ENCODE measurements around the gene CLDN4. TPM values are rescaled to one million over a fixed set of nuclear protein-coding genes. Genes with fewer than 3 reads are reported as not detected.
"Not testable (repeated sequence)": the region's sequence is repeated elsewhere in the genome, so short reads cannot be mapped to it uniquely, and the experiment has no call there.

The CLDN4 gene
- total RNA-seq, 6 donors from 2014 or later, result 88.0 to 231 (median 169) TPM

GRCh38 chr7:73842067-73842976, 11.5 kb downstream of the CLDN4 start, which contains the start of gene METTL27:
TSS of gene METTL27 (minus strand) at chr7:73842516. CDS start at chr7:73842140, 376 bp downstream.
- peak within 1 kb of the TSS; percentile 60 to 90 (median 76) for H3K27ac ChIP-seq
- H3K9me3 ChIP-seq, result no peaks in the 10 kb centered on the region
- peak in 1 of 2 donors; percentile 80 for TF ChIP-seq POLR2AphosphoS5 (IDR thresholded peaks at IDR 0.05)
- TF ChIP-seq CTCF (IDR thresholded peaks at IDR 0.05), result no peak
- peak in 2 of 4 donors; percentile 60 to 82 for TF ChIP-seq POLR2A (IDR thresholded peaks at IDR 0.05)
- H3K27me3 ChIP-seq, result no peaks in the 10 kb centered on the region
- peaks cover 6 to 32% (median 15%) of the 10 kb centered on the region in 4 donors for H3K4me1 ChIP-seq
- H3K36me3 ChIP-seq, result no peaks in the 10 kb centered on the region
- ATAC-seq (ENCODE audit: low FRiP score in 2 of 2), result peak; percentile 94 to 95
- H3K4me3 ChIP-seq, result peak within 1 kb of the TSS; percentile 52 to 65 (median 60)
- 4 to 12% methylated on average over 6 to 29 of the region's 45 CpGs for WGBS, 2 donors
- peak; percentile 94 to 96 for DNase-seq

- Histone ChIP-seq H3K9me3 (no peaks in the 10 kb centered on the region), H3K27me3 (no peaks in the 10 kb centered on the region), H3K4me3 (no peak overlapping the region), H3K27ac (peak overlapping the region in 2 of 4 donors; percentile 9 to 40), H3K36me3 (no peaks in the 10 kb centered on the region), H3K4me1 (peaks cover 6 to 29% (median 15%) of the 10 kb centered on the region in 4 donors)
- ATAC-seq (ENCODE audit: low FRiP score in 2 of 2) (no peak), DNase-seq (no peak)
- TF ChIP-seq EP300 (IDR thresholded peaks at IDR 0.05) (peak in 1 of 4 donors; percentile 27), POLR2AphosphoS5 (IDR thresholded peaks at IDR 0.05) (no peak), CTCF (IDR thresholded peaks at IDR 0.05) (no peak)
- 19 to 33% methylated on average over 9 of the region's 9 CpGs for WGBS, 2 donors
Measured at GRCh38 chr7:73844131-73844547, 13.3 kb downstream of the CLDN4 start.

GRCh38 chr7:73844848-73845460, 14.2 kb downstream of the CLDN4 start:
- ATAC-seq (ENCODE audit: low FRiP score in 2 of 2) (peak in 1 of 2 donors; percentile 63), DNase-seq (no peak)
- TF ChIP-seq POLR2A (IDR thresholded peaks at IDR 0.05) (no peak), EP300 (IDR thresholded peaks at IDR 0.05) (no peak), POLR2AphosphoS5 (IDR thresholded peaks at IDR 0.05) (no peak), CTCF (IDR thresholded peaks at IDR 0.05) (no peak)
- Histone ChIP-seq H3K27me3 (no peaks in the 10 kb centered on the region), H3K36me3 (no peaks in the 10 kb centered on the region), H3K27ac (no peak overlapping the region), H3K9me3 (no peaks in the 10 kb centered on the region), H3K4me1 (peaks cover 6 to 29% (median 15%) of the 10 kb centered on the region in 4 donors), H3K4me3 (no peak overlapping the region)
- 85 to 86% methylated on average over 13 of the region's 13 CpGs for WGBS, 2 donors

GRCh38 chr7:73845701-73846195, 15.0 kb downstream of the CLDN4 start:
- H3K27me3 ChIP-seq; H3K9me3 ChIP-seq; ATAC-seq (ENCODE audit: low FRiP score in 2 of 2); H3K4me3 ChIP-seq; DNase-seq; H3K36me3 ChIP-seq; H3K27ac ChIP-seq: not testable (repeated sequence)
- WGBS, 2 donors, result 67 to 72% methylated on average over 12 of the region's 12 CpGs
- peaks cover 8 to 33% (median 19%) of the 10 kb centered on the region in 4 donors for H3K4me1 ChIP-seq
- TF ChIP-seq POLR2A (IDR thresholded peaks at IDR 0.05), result peak in 1 of 4 donors; percentile 44
